Measurements from ENCODE around the gene TRIO.

Gene TRIO

GRCh38 chr5:14156650-14157492, 13.7 kb downstream of the TRIO start:
- Histone ChIP-seq H3K4me1 (peaks cover 26% of the 10 kb centered on the region), H3K4me3 (no peak overlapping the region)

GRCh38 chr5:14157493-14157782, 14.3 kb downstream of the TRIO start:
- Histone ChIP-seq H3K4me1 (peaks cover 31% of the 10 kb centered on the region), H3K9me3 (no peaks in the 10 kb centered on the region), H3K36me3 (replicated peaks) (no peaks in the 10 kb centered on the region), H3K4me3 (no peak overlapping the region), H3K27me3 (ENCODE audit: low read depth) (no peaks in the 10 kb centered on the region)
- no peak for DNase-seq (ENCODE audit: low spot score in 2 of 2)
- in situ Hi-C loops (cut with MboI; ENCODE audit: low sequenced_read_pairs) = no loop called here

More at GRCh38 chr5:14156650-14157492, 13.7 kb downstream of the TRIO start:
- peak; percentile 68 to 87 for DNase-seq (ENCODE audit: low spot score in 2 of 2)
- Histone ChIP-seq H3K9me3 (no peaks in the 10 kb centered on the region), H3K27me3 (ENCODE audit: low read depth) (no peaks in the 10 kb centered on the region), H3K36me3 (replicated peaks) (no peaks in the 10 kb centered on the region)
- in situ Hi-C loops (cut with MboI; ENCODE audit: low sequenced_read_pairs) = no loop called here

- in situ Hi-C loops (cut with MboI; ENCODE audit: low sequenced_read_pairs) = no loop called here
- Histone ChIP-seq H3K27me3 (ENCODE audit: low read depth) (no peaks in the 10 kb centered on the region), H3K4me3 (no peak overlapping the region), H3K36me3 (replicated peaks) (no peaks in the 10 kb centered on the region), H3K9me3 (peaks cover 6% of the 10 kb centered on the region; the same call in 1 of the 2 replicates), H3K4me1 (peaks cover 33% of the 10 kb centered on the region)
- no peak for DNase-seq (ENCODE audit: low spot score in 2 of 2)
Observed at GRCh38 chr5:14158890-14159666, 15.9 kb downstream of the TRIO start.

- DNase-seq (ENCODE audit: low spot score in 2 of 2) = peak in 1 of 2 experiments; percentile 58
- no peaks in the 10 kb centered on the region for H3K27me3 ChIP-seq (ENCODE audit: low read depth)
- H3K36me3 ChIP-seq (replicated peaks) = no peaks in the 10 kb centered on the region
- H3K9me3 ChIP-seq = peaks cover 6% of the 10 kb centered on the region; the same call in 1 of the 2 replicates
- H3K4me1 ChIP-seq = peaks cover 13% of the 10 kb centered on the region
- in situ Hi-C loops (cut with MboI; ENCODE audit: low sequenced_read_pairs) = no loop called here
- H3K4me3 ChIP-seq = no peak overlapping the region
Observed at GRCh38 chr5:14161825-14162556, 18.8 kb downstream of the TRIO start.

- in situ Hi-C loops (cut with MboI; ENCODE audit: low sequenced_read_pairs) = no loop called here
- Histone ChIP-seq H3K27me3 (ENCODE audit: low read depth) (no peaks in the 10 kb centered on the region), H3K9me3 (peaks cover 6% of the 10 kb centered on the region; the same call in 1 of the 2 replicates), H3K4me1 (peaks cover 25% of the 10 kb centered on the region), H3K4me3 (no peak overlapping the region), H3K36me3 (replicated peaks) (no peaks in the 10 kb centered on the region)
- no peak for DNase-seq (ENCODE audit: low spot score in 2 of 2)
Observed at GRCh38 chr5:14164164-14165163, 21.3 kb downstream of the TRIO start.

- Histone ChIP-seq H3K9me3 (peaks cover 6% of the 10 kb centered on the region; the same call in 1 of the 2 replicates), H3K27me3 (ENCODE audit: low read depth) (no peaks in the 10 kb centered on the region), H3K4me1 (peaks cover 33% of the 10 kb centered on the region), H3K4me3 (no peak overlapping the region), H3K36me3 (replicated peaks) (no peaks in the 10 kb centered on the region; the same call in 1 of the 2 replicates)
- DNase-seq (ENCODE audit: low spot score in 2 of 2) = no peak
- in situ Hi-C loops (cut with MboI; ENCODE audit: low sequenced_read_pairs) = no loop called here
Observed at GRCh38 chr5:14165375-14166106, 22.4 kb downstream of the TRIO start.

GRCh38 chr5:14166437-14166836, 23.3 kb downstream of the TRIO start:
- Histone ChIP-seq H3K4me1 (peaks cover 34% of the 10 kb centered on the region), H3K4me3 (no peak overlapping the region), H3K36me3 (replicated peaks) (no peaks in the 10 kb centered on the region; the same call in 1 of the 2 replicates), H3K9me3 (peaks cover 6% of the 10 kb centered on the region; the same call in 1 of the 2 replicates), H3K27me3 (ENCODE audit: low read depth) (no peaks in the 10 kb centered on the region)
- no peak for DNase-seq (ENCODE audit: low spot score in 2 of 2)
- in situ Hi-C loops (cut with MboI; ENCODE audit: low sequenced_read_pairs) = no loop called here

- Histone ChIP-seq H3K4me1 (peaks cover 33% of the 10 kb centered on the region), H3K9me3 (peaks cover 6% of the 10 kb centered on the region; the same call in 1 of the 2 replicates), H3K36me3 (replicated peaks) (no peaks in the 10 kb centered on the region; the same call in 1 of the 2 replicates), H3K27me3 (ENCODE audit: low read depth) (no peaks in the 10 kb centered on the region), H3K4me3 (no peak overlapping the region)
- in situ Hi-C loops (cut with MboI; ENCODE audit: low sequenced_read_pairs) = no loop called here
- no peak for DNase-seq (ENCODE audit: low spot score in 2 of 2)
Observed at GRCh38 chr5:14167211-14167845, 24.2 kb downstream of the TRIO start.

GRCh38 chr5:14168144-14168792, 25.1 kb downstream of the TRIO start:
- no peak for DNase-seq (ENCODE audit: low spot score in 2 of 2)
- in situ Hi-C loops (cut with MboI; ENCODE audit: low sequenced_read_pairs) = no loop called here
- H3K9me3 ChIP-seq = peaks cover 2% of the 10 kb centered on the region; the same call in 1 of the 2 replicates
- no peaks in the 10 kb centered on the region; the same call in 1 of the 2 replicates for H3K36me3 ChIP-seq (replicated peaks)
- no peak overlapping the region for H3K4me3 ChIP-seq
- H3K27me3 ChIP-seq (ENCODE audit: low read depth) = no peaks in the 10 kb centered on the region
- peaks cover 31% of the 10 kb centered on the region for H3K4me1 ChIP-seq

GRCh38 chr5:14168793-14169262, 25.7 kb downstream of the TRIO start:
- DNase-seq (ENCODE audit: low spot score in 2 of 2) = peak; percentile 62 to 67

GRCh38 chr5:14171046-14171445, 27.9 kb downstream of the TRIO start:
- no peaks in the 10 kb centered on the region; the same call in 1 of the 2 replicates for H3K36me3 ChIP-seq (replicated peaks)
- peaks cover 31% of the 10 kb centered on the region for H3K4me1 ChIP-seq
- DNase-seq (ENCODE audit: low spot score in 2 of 2) = no peak
- no peak overlapping the region for H3K4me3 ChIP-seq
- no peaks in the 10 kb centered on the region for H3K9me3 ChIP-seq
- in situ Hi-C loops (cut with MboI; ENCODE audit: low sequenced_read_pairs) = no loop called here
- no peaks in the 10 kb centered on the region for H3K27me3 ChIP-seq (ENCODE audit: low read depth)

More at GRCh38 chr5:14168793-14169262, 25.7 kb downstream of the TRIO start:
- no peaks in the 10 kb centered on the region for H3K27me3 ChIP-seq (ENCODE audit: low read depth)
- H3K4me3 ChIP-seq = no peak overlapping the region
- in situ Hi-C loops (cut with MboI; ENCODE audit: low sequenced_read_pairs) = no loop called here
- peaks cover 31% of the 10 kb centered on the region for H3K4me1 ChIP-seq
- no peaks in the 10 kb centered on the region; the same call in 1 of the 2 replicates for H3K36me3 ChIP-seq (replicated peaks)
- H3K9me3 ChIP-seq = no peaks in the 10 kb centered on the region

Data from HAP-1 (cell line).